Fibroblast of upper back skin (primary cell): ENCODE results near the gene ZNF662.

Source experiments
- DNase-seq: peaks from one replicate; pipeline ENCODE4 v3.0.0-alpha.2; 2013

The ZNF662 gene

DNA sequence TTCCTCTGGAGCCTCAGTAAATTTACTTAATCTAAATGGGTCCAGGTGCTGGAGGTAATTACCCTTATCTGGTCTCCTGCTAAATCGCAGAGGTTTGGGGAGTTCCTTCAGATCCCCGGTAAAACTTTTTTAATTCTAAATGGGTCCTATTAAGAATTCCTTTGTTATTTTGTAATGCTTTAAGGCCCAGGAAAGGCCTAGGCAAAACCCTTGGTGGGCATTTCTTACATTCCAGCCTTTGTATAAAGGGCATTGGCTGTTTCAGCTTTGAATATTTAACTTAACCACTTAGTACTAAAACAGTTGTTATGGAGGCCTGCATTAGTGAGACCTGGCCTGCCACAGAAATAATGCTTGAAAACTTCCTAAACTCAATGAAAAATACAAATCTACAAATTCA lies 14.9 kb upstream of the ZNF662 start:
- DNase-seq: no peak

- DNase-seq: no peak
These were observed 13.8 kb upstream of the ZNF662 start for GRCh38 chr3:42892169-42892568.

GRCh38 chr3:42892807-42893206 lies 13.1 kb upstream of the ZNF662 start:
- DNase-seq: no peak

DNA sequence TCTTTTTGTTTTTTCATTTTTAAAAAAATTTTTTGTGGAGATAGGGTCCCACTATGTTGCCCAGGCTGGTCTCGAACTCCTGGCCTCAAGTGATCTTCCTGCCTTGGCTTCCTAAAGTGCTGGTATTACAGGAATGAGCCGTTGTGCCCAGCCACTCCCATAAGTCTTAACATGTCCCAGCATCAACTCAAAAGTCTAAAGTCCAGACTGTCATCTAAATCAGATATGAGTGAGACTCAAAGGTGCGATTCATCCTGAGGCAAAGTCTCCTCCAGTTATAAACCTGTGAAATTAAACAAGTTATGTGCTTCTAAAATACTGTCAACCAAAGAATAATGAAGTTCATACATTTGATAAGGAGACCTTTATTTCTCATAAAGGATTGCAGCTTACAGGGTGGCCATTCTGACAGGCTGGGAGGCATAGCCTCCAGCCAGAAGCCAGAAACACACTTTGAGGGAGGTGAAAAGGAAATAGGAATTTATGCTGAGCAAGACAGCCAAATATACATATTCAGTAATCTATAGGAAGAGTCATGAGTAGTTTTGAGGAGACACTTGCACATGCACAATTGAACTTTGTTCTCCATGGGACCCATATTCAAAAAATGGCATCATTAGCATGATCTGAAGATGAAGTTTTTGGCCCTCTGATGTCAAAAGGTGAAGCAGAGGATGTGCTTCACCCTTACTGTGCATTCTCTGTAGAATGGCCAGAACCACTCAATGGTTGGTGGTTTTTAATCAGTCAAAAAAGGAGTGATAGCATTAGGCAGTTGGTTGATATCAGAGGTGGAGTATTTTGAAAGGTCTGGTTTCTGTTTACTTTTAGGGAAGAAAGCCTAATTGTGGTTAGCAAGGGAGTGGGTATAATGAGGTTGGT lies 11.0 kb upstream of the ZNF662 start:
- DNase-seq: no peak

- DNase-seq: no peak
These were observed 10.4 kb upstream of the ZNF662 start for GRCh38 chr3:42895580-42895868.

DNA sequence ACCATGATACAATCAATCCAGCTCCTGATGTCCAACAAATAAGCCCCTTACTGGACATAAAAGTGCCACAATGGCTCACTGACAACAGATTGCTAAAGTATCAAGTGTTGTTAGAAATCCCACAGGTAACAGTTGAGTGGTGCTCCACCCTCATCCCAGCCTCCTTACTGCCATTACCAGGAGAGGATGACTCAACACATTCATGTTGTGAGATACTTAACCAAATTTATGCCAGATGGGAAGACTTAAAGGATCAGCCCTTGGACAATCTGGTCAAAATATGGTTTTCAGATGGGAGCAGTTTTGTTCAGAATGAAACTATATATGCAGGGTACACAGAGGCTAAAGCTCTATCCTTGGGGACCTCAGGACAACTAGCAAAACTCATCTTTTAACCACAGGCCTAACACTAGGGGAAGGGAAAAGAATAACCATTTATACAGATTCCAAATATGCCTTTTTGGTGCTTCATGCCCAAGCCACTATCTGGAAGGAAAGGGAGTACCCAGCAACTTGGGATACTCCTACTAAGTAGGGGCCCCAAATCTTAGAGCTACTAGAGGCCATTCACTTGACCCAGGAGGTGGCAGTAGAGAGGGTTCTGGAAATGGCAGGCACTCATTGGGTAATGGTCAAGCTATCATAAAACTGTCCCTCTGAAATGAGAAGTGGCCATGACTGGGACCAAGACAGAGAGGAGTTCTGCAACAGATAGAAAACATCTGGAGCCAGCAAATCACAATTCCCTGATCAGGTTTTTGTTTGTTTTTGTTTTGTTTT lies 6.9 kb upstream of the ZNF662 start:
- DNase-seq: no peak

DNA sequence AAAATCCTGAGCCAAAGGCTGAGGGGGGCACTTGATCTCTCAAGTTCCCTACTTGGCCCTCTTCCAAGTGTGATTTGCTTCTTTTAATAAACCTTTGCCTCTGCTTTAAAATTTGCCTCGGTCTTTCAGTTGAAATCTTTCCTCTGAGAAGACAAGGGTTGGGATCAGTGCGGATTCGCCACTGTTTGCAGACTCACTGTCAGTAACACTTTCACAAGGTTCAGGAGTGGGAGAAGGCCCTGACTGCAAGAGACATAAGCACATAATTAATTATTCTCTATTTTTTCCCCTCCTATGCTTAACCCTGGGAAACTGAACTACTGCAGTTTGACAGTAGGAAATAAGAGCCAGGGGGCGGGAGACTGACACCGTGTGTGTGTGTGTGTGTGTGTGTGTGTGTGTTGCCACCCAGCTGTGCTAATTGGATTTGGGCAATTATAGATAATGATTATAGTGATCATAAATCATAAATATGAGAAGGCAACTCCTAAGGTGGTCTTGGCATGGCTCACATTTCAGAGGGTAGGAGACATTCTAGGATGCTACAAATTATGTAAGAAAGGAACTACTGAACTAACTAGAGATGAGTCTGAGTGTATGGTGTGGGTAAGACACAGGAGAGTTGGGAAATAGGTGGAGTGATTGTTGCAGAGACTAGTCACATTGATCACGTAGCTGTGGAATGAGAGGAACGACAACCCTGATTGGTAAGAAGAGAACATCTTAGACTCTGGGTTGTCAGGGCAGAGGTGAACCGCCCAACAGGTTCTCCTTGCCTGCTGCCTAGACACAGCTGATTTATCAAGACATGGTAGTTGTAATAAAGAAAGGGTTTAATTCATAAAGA lies 5.5 kb upstream of the ZNF662 start:
- no peak for DNase-seq

DNA sequence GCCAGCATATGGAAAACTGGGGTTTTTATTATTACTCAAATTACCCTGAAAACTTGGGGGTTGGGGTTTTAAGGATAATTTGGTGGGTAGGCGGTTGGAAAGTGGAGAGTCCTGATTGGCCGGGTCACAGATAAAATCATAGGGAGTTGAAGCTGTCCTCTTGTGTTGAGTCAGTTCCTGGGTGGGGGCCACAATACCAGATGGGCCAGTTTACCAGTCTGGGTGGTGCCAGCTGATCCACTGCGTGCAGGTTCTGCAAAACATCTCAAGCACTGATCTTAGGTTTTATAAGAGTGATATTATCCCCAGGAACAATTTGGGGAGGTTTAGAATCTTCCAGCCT lies 4.9 kb upstream of the ZNF662 start:
- no peak for DNase-seq

- no peak for DNase-seq
These were observed 3.7 kb upstream of the ZNF662 start for GRCh38 chr3:42902257-42902656.

GRCh38 chr3:42904076-42904475 lies 1.9 kb upstream of the ZNF662 start:
- no peak for DNase-seq

DNA sequence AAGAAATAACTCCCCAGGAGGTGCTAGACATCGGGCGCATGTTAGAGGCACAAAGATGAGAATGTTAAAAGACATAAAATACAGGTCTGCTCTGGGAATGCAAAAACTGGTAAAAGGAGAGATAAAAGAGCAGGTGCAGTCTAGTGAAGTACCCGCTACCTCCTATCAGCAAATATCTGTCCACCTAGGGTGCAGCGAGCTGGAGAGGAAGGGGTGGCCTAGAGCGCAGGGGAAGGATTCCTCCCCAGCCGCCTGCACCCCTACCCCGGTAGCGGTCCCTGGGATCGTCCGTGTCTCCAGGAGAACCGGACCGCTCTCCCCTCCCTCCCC lies 237 bp upstream of the ZNF662 start:
- DNase-seq: no peak

- DNase-seq: peak; percentile 4
These were observed 874 bp downstream of the ZNF662 start for GRCh38 chr3:42906848-42907183.

GRCh38 chr3:42908675-42909074 lies 2.7 kb downstream of the ZNF662 start:
- no peak for DNase-seq

GRCh38 chr3:42911551-42911950 lies 5.6 kb downstream of the ZNF662 start:
- DNase-seq: no peak

- DNase-seq: no peak
These were observed 9.0 kb downstream of the ZNF662 start for GRCh38 chr3:42914771-42915515.

DNA sequence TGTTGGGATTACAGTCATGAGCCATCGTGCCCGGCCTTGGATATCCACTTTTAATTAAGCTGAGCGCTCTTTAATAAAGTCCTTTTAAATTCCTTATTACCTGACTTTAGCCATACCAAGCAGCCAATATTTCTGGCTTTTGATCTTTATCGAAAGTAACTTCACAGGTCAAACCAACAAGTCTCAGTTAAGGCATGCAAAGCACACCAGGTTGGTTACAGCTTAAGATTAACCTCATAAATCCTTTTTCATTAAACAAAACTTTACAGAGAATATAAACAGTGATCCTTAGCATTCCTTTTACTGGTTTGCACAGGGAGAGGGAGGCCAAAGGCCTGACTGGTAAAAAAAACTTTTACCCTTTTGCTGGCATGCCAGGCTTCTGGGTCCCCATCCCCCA lies 17.7 kb downstream of the ZNF662 start:
- DNase-seq: no peak

- DNase-seq: no peak
These were observed 20.4 kb downstream of the ZNF662 start for GRCh38 chr3:42926310-42926709.

- DNase-seq: no peak
These were observed 28.2 kb downstream of the ZNF662 start for GRCh38 chr3:42934111-42934510.

- DNase-seq: no peak
These were observed 29.0 kb downstream of the ZNF662 start for GRCh38 chr3:42934910-42935309.

- no peak for DNase-seq
These were observed 29.5 kb downstream of the ZNF662 start for GRCh38 chr3:42935472-42935871.

GRCh38 chr3:42936157-42936981 lies 30.4 kb downstream of the ZNF662 start:
- peak; percentile 62 for DNase-seq

- DNase-seq: no peak
These were observed 31.4 kb downstream of the ZNF662 start for GRCh38 chr3:42937334-42937733.
